Fibroblast of lung (primary cell): ENCODE results near the gene NME1. TPM values are rescaled to one million over a fixed set of nuclear protein-coding genes. Genes with fewer than 3 reads are reported as not detected.

Experiments
- DNase-seq, 2 donors: peaks; one replicate each; pipeline versions ENCODE4 v3.0.0 to v3.0.0-alpha.2; 2010; ENCODE audit warnings: low read depth in 2 of 2
- H2AFZ ChIP-seq: 2 replicates; pipeline ENCODE4 v1.5.1; 2012; ENCODE audit warnings: low read length, control low read depth, inconsistent platforms
- H3K27ac ChIP-seq: 2 replicates; pipeline ENCODE4 v1.5.1; 2011; ENCODE audit warnings: low read length, control low read depth; ENCODE audit not compliant: insufficient read depth
- H3K27me3 ChIP-seq: 2 replicates; pipeline ENCODE4 v1.5.1; 2011; ENCODE audit warnings: mild to moderate bottlenecking, low read length; ENCODE audit not compliant: control insufficient read depth, insufficient read depth
- H3K36me3 ChIP-seq: 2 replicates; pipeline ENCODE4 v1.5.1; 2011; ENCODE audit warnings: low read length; ENCODE audit not compliant: control insufficient read depth, insufficient read depth
- H3K4me1 ChIP-seq: 2 replicates; pipeline ENCODE4 v1.5.1; 2011; ENCODE audit warnings: low read length; ENCODE audit not compliant: control insufficient read depth, insufficient read depth; ENCODE audit errors: extremely low read depth
- H3K4me2 ChIP-seq: 2 replicates; pipeline ENCODE4 v1.5.1; 2011; ENCODE audit warnings: low read length, control low read depth; ENCODE audit not compliant: insufficient read depth; ENCODE audit errors: extremely low read depth
- H3K4me3 ChIP-seq, 4 experiments: fragments of 200-600 bp in 1 of 4; sonication (generic) in 1 of 4; replicated peaks in 1 of 4; 2 replicates each; pipeline ENCODE4 v1.5.1; 2011 to 2016; ENCODE audit warnings: low read length in 4 of 4, low read depth in 3 of 4, mild to moderate bottlenecking in 3 of 4, control low read depth in 2 of 4, inconsistent platforms in 1 of 4, mixed read lengths in 1 of 4; ENCODE audit not compliant: insufficient read depth in 1 of 4; ENCODE audit errors: control extremely low read depth in 1 of 4
- H3K79me2 ChIP-seq: 2 replicates; pipeline ENCODE4 v1.5.1; 2012; ENCODE audit warnings: mild to moderate bottlenecking, low read length, inconsistent platforms; ENCODE audit not compliant: control insufficient read depth, insufficient read depth
- H3K9ac ChIP-seq: 2 replicates; pipeline ENCODE4 v1.5.1; 2011; ENCODE audit warnings: mild to moderate bottlenecking, low read length, control low read depth; ENCODE audit not compliant: insufficient read depth
- H3K9me3 ChIP-seq: 2 replicates; pipeline ENCODE4 v1.5.1; 2012; ENCODE audit warnings: low read depth, low read length; ENCODE audit not compliant: control insufficient read depth, insufficient read depth
- H4K20me1 ChIP-seq: 2 replicates; pipeline ENCODE4 v1.5.1; 2011; ENCODE audit warnings: low read length; ENCODE audit not compliant: control insufficient read depth, insufficient read depth; ENCODE audit errors: extremely low read depth
- CTCF ChIP-seq, 2 donors: IDR thresholded peaks in 1 of 2; conservative IDR thresholded peaks in 1 of 2; 1 replicate in 1 of 2; 2 replicates in 1 of 2; pipeline ENCODE4 v1.5.1; 2011 to 2012; ENCODE audit warnings: low read length in 2 of 2, control low read depth in 1 of 2, inconsistent platforms in 1 of 2, low read depth in 1 of 2, mild to moderate bottlenecking in 1 of 2
- EZH2 ChIP-seq: IDR thresholded peaks from 2 replicates; pipeline ENCODE4 v1.5.1; 2012; ENCODE audit warnings: low read length, control low read depth, mild to moderate bottlenecking; ENCODE audit errors: missing control alignments
- polyA plus RNA-seq, 2 donors: library from polyadenylated mRNA; depleted of rRNA in 1 of 2; stranded (reverse) in 1 of 2; unstranded in 1 of 2; fragments of >200 nt; gene quantifications; 2 replicates each; pipeline ENCODE4 v1.2.1, GENCODE V29; 2011 to 2012; ENCODE audit warnings: missing spikeins in 1 of 2
- total RNA-seq: library from RNA; depleted of rRNA; stranded (reverse); fragments of >200 nt; gene quantifications from 2 replicates; pipeline ENCODE4 v1.2.1, GENCODE V29; 2014

NME1 gene
- total and polyA plus RNA-seq, 2 donors (not counting 1 experiment from before 2014, with no cell fraction given): 108 to 220 TPM

- Histone ChIP-seq H3K36me3 (peaks cover 3% of the 10 kb centered on the region), H3K79me2 (no peaks in the 10 kb centered on the region), H3K9me3 (no peaks in the 10 kb centered on the region), H3K27ac (no peak overlapping the region), H3K4me2 (no peak overlapping the region), H3K27me3 (no peaks in the 10 kb centered on the region), H2AFZ (no peak overlapping the region), H4K20me1 (no peaks in the 10 kb centered on the region), H3K4me1 (no peaks in the 10 kb centered on the region), H3K9ac (no peak overlapping the region), H3K4me3 (no peak overlapping the region)
- TF ChIP-seq EZH2: no peak
- TF ChIP-seq CTCF (conservative IDR thresholded peaks at IDR 0.05 in 1 of 2, IDR thresholded peaks at IDR 0.05 in 1 of 2; ENCODE audit: low read depth in 1 of 2, low read length in 2 of 2): no peak
- DNase-seq: peak in 1 of 2 donors; percentile 12
Measured at GRCh38 chr17:51188271-51188833, 35.0 kb downstream of the NME1 start.

GRCh38 chr17:51189162-51189561 is 35.8 kb downstream of the NME1 start:
- H3K27ac ChIP-seq: no peak overlapping the region
- H3K4me2 ChIP-seq: no peak overlapping the region
- no peaks in the 10 kb centered on the region for H3K9me3 ChIP-seq
- H3K4me1 ChIP-seq: no peaks in the 10 kb centered on the region
- H3K36me3 ChIP-seq: peaks cover 3% of the 10 kb centered on the region
- TF ChIP-seq EZH2 (no peak), CTCF (conservative IDR thresholded peaks at IDR 0.05 in 1 of 2, IDR thresholded peaks at IDR 0.05 in 1 of 2; ENCODE audit: low read depth in 1 of 2, low read length in 2 of 2) (no peak)
- no peak overlapping the region for H3K4me3 ChIP-seq
- H4K20me1 ChIP-seq: no peaks in the 10 kb centered on the region
- H3K9ac ChIP-seq: no peak overlapping the region
- no peaks in the 10 kb centered on the region for H3K27me3 ChIP-seq
- no peak for DNase-seq
- H2AFZ ChIP-seq: no peak overlapping the region
- H3K79me2 ChIP-seq: no peaks in the 10 kb centered on the region

GRCh38 chr17:51189628-51190027 is 36.3 kb downstream of the NME1 start:
- H3K4me3 ChIP-seq: no peak overlapping the region
- peaks cover 3% of the 10 kb centered on the region for H3K36me3 ChIP-seq
- H3K79me2 ChIP-seq: no peaks in the 10 kb centered on the region
- no peaks in the 10 kb centered on the region for H3K27me3 ChIP-seq
- no peak overlapping the region for H3K4me2 ChIP-seq
- no peaks in the 10 kb centered on the region for H3K9me3 ChIP-seq
- no peak overlapping the region for H3K27ac ChIP-seq
- no peaks in the 10 kb centered on the region for H3K4me1 ChIP-seq
- TF ChIP-seq CTCF (conservative IDR thresholded peaks at IDR 0.05 in 1 of 2, IDR thresholded peaks at IDR 0.05 in 1 of 2; ENCODE audit: low read depth in 1 of 2, low read length in 2 of 2) (no peak), EZH2 (no peak)
- no peak overlapping the region for H3K9ac ChIP-seq
- no peak overlapping the region for H2AFZ ChIP-seq
- DNase-seq: peak in 1 of 2 donors; percentile 10
- H4K20me1 ChIP-seq: no peaks in the 10 kb centered on the region
